ENCODE data around the gene RIPOR2. TPM values are rescaled to one million over a fixed set of nuclear protein-coding genes. Genes with fewer than 3 reads are reported as not detected.

Gene RIPOR2
- total and polyA plus RNA-seq, 4 donors, result 1.6 to 10.9 (median 3.7) TPM

DNA sequence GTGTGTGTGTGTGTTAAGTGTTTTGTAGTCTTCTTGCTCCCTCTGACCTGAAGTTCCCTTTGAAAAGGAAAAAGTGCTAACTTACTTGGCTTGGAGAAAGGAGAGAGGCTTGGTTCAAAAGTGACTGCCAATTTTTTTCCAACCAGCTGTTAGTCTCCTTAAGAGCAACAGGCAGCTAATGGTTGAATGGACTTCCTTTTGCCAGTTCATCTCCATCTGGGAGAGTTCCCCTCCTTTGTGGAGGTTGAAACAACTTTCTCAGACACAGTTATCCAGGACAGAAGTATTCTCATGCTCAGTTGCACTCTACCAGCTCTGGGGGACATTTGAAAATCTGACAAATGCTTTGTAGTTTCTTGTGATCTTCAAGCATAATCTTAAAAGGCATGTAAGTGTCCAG is 4.5 kb downstream of the RIPOR2 start:
- TF ChIP-seq, protein P1, sequence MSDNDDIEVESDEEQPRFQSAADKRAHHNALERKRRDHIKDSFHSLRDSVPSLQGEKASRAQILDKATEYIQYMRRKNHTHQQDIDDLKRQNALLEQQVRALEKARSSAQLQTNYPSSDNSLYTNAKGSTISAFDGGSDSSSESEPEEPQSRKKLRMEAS (IDR thresholded peaks at IDR 0.05), result no peak
- TF ChIP-seq TAF1 (conservative IDR thresholded peaks at IDR 0.05) (no peak), HNF4G (IDR thresholded peaks at IDR 0.05) (no peak), YY1 (IDR thresholded peaks at IDR 0.05) (no peak), SP1 (IDR thresholded peaks at IDR 0.05) (no peak), HNF4A (conservative IDR thresholded peaks at IDR 0.05) (no peak), FOXA1 (IDR thresholded peaks at IDR 0.05) (no peak)
- TF ChIP-seq, protein P2, sequence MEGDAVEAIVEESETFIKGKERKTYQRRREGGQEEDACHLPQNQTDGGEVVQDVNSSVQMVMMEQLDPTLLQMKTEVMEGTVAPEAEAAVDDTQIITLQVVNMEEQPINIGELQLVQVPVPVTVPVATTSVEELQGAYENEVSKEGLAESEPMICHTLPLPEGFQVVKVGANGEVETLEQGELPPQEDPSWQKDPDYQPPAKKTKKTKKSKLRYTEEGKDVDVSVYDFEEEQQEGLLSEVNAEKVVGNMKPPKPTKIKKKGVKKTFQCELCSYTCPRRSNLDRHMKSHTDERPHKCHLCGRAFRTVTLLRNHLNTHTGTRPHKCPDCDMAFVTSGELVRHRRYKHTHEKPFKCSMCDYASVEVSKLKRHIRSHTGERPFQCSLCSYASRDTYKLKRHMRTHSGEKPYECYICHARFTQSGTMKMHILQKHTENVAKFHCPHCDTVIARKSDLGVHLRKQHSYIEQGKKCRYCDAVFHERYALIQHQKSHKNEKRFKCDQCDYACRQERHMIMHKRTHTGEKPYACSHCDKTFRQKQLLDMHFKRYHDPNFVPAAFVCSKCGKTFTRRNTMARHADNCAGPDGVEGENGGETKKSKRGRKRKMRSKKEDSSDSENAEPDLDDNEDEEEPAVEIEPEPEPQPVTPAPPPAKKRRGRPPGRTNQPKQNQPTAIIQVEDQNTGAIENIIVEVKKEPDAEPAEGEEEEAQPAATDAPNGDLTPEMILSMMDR (IDR thresholded peaks at IDR 0.05; ENCODE audit: low read depth, low read length, missing input control), result no peak
- TF ChIP-seq, protein P3, sequence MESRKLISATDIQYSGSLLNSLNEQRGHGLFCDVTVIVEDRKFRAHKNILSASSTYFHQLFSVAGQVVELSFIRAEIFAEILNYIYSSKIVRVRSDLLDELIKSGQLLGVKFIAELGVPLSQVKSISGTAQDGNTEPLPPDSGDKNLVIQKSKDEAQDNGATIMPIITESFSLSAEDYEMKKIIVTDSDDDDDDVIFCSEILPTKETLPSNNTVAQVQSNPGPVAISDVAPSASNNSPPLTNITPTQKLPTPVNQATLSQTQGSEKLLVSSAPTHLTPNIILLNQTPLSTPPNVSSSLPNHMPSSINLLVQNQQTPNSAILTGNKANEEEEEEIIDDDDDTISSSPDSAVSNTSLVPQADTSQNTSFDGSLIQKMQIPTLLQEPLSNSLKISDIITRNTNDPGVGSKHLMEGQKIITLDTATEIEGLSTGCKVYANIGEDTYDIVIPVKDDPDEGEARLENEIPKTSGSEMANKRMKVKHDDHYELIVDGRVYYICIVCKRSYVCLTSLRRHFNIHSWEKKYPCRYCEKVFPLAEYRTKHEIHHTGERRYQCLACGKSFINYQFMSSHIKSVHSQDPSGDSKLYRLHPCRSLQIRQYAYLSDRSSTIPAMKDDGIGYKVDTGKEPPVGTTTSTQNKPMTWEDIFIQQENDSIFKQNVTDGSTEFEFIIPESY (IDR thresholded peaks at IDR 0.05), result no peak
- Histone ChIP-seq H3K9ac (ENCODE audit: low read depth in 1 of 2, low read length in 2 of 2) (no peak overlapping the region), H3K36me3 (ENCODE audit: control insufficient read depth in 4 of 4, insufficient read depth in 3 of 4, low read depth in 1 of 4, low read length in 3 of 4) (no peaks in the 10 kb centered on the region), H3K4me3 (ENCODE audit: low read depth in 1 of 3, low read length in 3 of 3) (no peak overlapping the region), H3K27me3 (ENCODE audit: control insufficient read depth in 4 of 4, insufficient read depth in 4 of 4, low read length in 3 of 4) (peaks cover 0 to 3% (median 2%) of the 10 kb centered on the region in 4 donors), H3K27ac (ENCODE audit: low read depth in 1 of 2, low read length in 2 of 2) (no peak overlapping the region), H3K4me1 (ENCODE audit: control insufficient read depth in 4 of 4, insufficient read depth in 4 of 4, low read length in 3 of 4) (no peaks in the 10 kb centered on the region), H3K9me3 (ENCODE audit: control insufficient read depth in 4 of 4, low read length in 3 of 4) (no peaks in the 10 kb centered on the region)
- DNase-seq (ENCODE audit: low spot score), result no peak

DNA sequence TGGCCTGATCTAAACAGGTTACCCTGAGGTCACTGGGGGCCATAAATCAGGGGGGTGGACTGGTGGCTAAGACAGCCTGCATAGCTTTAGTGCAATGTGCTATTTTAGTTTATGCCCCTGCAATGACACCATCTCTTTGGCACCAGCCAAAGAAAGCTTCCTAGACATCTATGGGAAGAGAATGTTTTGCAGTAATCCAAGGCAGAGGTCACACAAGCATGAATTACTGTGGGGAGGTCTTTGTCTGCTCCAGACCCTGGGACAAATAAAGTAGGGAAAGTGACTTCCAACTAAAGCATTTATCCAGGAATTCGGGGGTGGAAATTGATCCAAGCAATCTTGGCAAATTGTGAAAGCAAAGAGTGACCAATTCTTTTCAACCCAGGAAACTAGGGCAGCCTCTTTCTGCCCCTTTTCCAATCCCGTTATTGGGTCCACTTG is 5.3 kb downstream of the RIPOR2 start:
- Histone ChIP-seq H3K36me3 (ENCODE audit: control insufficient read depth in 4 of 4, insufficient read depth in 3 of 4, low read depth in 1 of 4, low read length in 3 of 4) (no peaks in the 10 kb centered on the region), H3K27me3 (ENCODE audit: control insufficient read depth in 4 of 4, insufficient read depth in 4 of 4, low read length in 3 of 4) (peaks cover 0 to 3% (median 0%) of the 10 kb centered on the region in 4 donors), H3K9me3 (ENCODE audit: control insufficient read depth in 4 of 4, low read length in 3 of 4) (no peaks in the 10 kb centered on the region), H3K4me1 (ENCODE audit: control insufficient read depth in 4 of 4, insufficient read depth in 4 of 4, low read length in 3 of 4) (no peaks in the 10 kb centered on the region), H3K27ac (ENCODE audit: low read depth in 1 of 2, low read length in 2 of 2) (no peak overlapping the region), H3K4me3 (ENCODE audit: low read depth in 1 of 3, low read length in 3 of 3) (no peak overlapping the region), H3K9ac (ENCODE audit: low read depth in 1 of 2, low read length in 2 of 2) (no peak overlapping the region)
- 22% methylated on average over 2 of the region's 2 CpGs for WGBS
- TF ChIP-seq TAF1 (conservative IDR thresholded peaks at IDR 0.05) (no peak), NR2F2 (IDR thresholded peaks at IDR 0.05) (peak; percentile 9)
- DNase-seq (ENCODE audit: low spot score), result no peak

DNA sequence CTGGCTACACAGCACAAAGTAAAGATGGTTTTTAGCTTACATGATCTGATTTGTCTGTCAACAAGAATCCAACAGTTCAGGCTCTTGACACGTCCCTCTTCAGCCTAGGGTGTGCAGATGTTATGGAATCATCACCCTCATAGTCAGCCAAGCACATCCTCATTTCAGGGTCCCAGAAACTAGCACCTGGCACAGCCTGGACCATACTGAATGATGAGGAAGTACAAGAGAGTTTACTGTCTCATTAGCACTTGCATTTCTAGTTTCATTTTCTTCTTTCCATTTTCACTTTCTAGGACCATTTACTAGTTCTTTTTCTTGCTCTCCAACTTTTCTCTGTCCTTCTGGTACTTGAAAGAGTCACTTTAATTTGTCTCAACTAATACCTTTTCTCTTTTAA is 6.5 kb downstream of the RIPOR2 start:
- no peak overlapping the region for H3K27ac ChIP-seq (ENCODE audit: low read depth in 1 of 2, low read length in 2 of 2)
- no peaks in the 10 kb centered on the region for H3K36me3 ChIP-seq (ENCODE audit: control insufficient read depth in 4 of 4, insufficient read depth in 3 of 4, low read depth in 1 of 4, low read length in 3 of 4)
- no peak for DNase-seq (ENCODE audit: low spot score)
- H3K27me3 ChIP-seq (ENCODE audit: control insufficient read depth in 4 of 4, insufficient read depth in 4 of 4, low read length in 3 of 4), result peaks cover 0 to 5% (median 0%) of the 10 kb centered on the region in 4 donors
- no peaks in the 10 kb centered on the region for H3K9me3 ChIP-seq (ENCODE audit: control insufficient read depth in 4 of 4, low read length in 3 of 4)
- H3K4me3 ChIP-seq (ENCODE audit: low read depth in 1 of 3, low read length in 3 of 3), result no peak overlapping the region
- no peaks in the 10 kb centered on the region for H3K4me1 ChIP-seq (ENCODE audit: control insufficient read depth in 4 of 4, insufficient read depth in 4 of 4, low read length in 3 of 4)
- WGBS, result 56% methylated on average over 1 of the region's 1 CpG
- no peak for TF ChIP-seq FOXA2 (IDR thresholded peaks at IDR 0.05)
- no peak for TF ChIP-seq JUND (IDR thresholded peaks at IDR 0.05)
- TF ChIP-seq, protein P4, sequence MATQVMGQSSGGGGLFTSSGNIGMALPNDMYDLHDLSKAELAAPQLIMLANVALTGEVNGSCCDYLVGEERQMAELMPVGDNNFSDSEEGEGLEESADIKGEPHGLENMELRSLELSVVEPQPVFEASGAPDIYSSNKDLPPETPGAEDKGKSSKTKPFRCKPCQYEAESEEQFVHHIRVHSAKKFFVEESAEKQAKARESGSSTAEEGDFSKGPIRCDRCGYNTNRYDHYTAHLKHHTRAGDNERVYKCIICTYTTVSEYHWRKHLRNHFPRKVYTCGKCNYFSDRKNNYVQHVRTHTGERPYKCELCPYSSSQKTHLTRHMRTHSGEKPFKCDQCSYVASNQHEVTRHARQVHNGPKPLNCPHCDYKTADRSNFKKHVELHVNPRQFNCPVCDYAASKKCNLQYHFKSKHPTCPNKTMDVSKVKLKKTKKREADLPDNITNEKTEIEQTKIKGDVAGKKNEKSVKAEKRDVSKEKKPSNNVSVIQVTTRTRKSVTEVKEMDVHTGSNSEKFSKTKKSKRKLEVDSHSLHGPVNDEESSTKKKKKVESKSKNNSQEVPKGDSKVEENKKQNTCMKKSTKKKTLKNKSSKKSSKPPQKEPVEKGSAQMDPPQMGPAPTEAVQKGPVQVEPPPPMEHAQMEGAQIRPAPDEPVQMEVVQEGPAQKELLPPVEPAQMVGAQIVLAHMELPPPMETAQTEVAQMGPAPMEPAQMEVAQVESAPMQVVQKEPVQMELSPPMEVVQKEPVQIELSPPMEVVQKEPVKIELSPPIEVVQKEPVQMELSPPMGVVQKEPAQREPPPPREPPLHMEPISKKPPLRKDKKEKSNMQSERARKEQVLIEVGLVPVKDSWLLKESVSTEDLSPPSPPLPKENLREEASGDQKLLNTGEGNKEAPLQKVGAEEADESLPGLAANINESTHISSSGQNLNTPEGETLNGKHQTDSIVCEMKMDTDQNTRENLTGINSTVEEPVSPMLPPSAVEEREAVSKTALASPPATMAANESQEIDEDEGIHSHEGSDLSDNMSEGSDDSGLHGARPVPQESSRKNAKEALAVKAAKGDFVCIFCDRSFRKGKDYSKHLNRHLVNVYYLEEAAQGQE (IDR thresholded peaks at IDR 0.05), result no peak
- TF ChIP-seq, protein P1 (IDR thresholded peaks at IDR 0.05), result no peak
- no peak for TF ChIP-seq TAF1 (conservative IDR thresholded peaks at IDR 0.05)
- TF ChIP-seq SP1 (IDR thresholded peaks at IDR 0.05), result no peak
- no peak for TF ChIP-seq RAD21 (IDR thresholded peaks at IDR 0.05)
- TF ChIP-seq GABPA (IDR thresholded peaks at IDR 0.05 in 1 of 2, conservative IDR thresholded peaks at IDR 0.05 in 1 of 2), result no peak
- TF ChIP-seq HNF4G (IDR thresholded peaks at IDR 0.05), result no peak
- TF ChIP-seq, protein P5, sequence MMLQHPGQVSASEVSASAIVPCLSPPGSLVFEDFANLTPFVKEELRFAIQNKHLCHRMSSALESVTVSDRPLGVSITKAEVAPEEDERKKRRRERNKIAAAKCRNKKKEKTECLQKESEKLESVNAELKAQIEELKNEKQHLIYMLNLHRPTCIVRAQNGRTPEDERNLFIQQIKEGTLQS (IDR thresholded peaks at IDR 0.05), result no peak
- no peak for TF ChIP-seq RXRA (IDR thresholded peaks at IDR 0.05)
- no peak for TF ChIP-seq FOXA1 (IDR thresholded peaks at IDR 0.05)
- no peak for TF ChIP-seq EGR1 (IDR thresholded peaks at IDR 0.05; ENCODE audit: low read depth in 2 of 2)
- TF ChIP-seq, protein P2 (IDR thresholded peaks at IDR 0.05; ENCODE audit: low read depth, low read length, missing input control), result no peak
- TF ChIP-seq HNF4A (conservative IDR thresholded peaks at IDR 0.05), result no peak
- no peak overlapping the region for H3K9ac ChIP-seq (ENCODE audit: low read depth in 1 of 2, low read length in 2 of 2)

All from liver (tissue), 9 donors.